GM12878 (cell line): ENCODE data around the gene USP12. TPM values are rescaled to one million over a fixed set of nuclear protein-coding genes. Genes with fewer than 3 reads are reported as not detected.

Experiments
- ATAC-seq: fragments of 200-7000 bp; cut with Tn5 transposase; 3 replicates; pipeline ENCODE4 v1.9.1; 2020; ENCODE audit warnings: mild to moderate bottlenecking, moderate library complexity
- BruUV-seq: library from RNA; stranded (reverse); fragments of 400-500 nt; replicated peaks from 2 replicates; lab custom pipeline; 2021; lab: Mats Ljungman, UMichigan
- CTCF ChIA-PET: fragments of 300-600 bp; sonication (Branson Sonifier 250); formaldehyde crosslinking; extraction: SDS; loops from one replicate; lab custom pipeline; 2021; ENCODE audit warnings: inconsistent platforms; lab: Yijun Ruan, JAX
- POLR2A ChIA-PET: fragments of 350-600 bp; formaldehyde crosslinking; extraction: SDS; loops from one replicate; lab custom pipeline; 2021; ENCODE audit warnings: inconsistent platforms; lab: Charles Lee
- RAD21 ChIA-PET: fragments of 300-600 bp; sonication (Branson Sonifier 250); formaldehyde crosslinking; loops from one replicate; lab custom pipeline; 2023; ENCODE audit warnings: antibody characterized with exemption; ENCODE audit not compliant: unreplicated experiment; lab: Charles Lee
- SMC1A ChIA-PET: fragments of 300-600 bp; sonication (Branson Sonifier 250); formaldehyde crosslinking; loops from one replicate; lab custom pipeline; 2023; ENCODE audit not compliant: unreplicated experiment, uncharacterized antibody; lab: Charles Lee
- DNase-seq: peaks from one replicate; pipeline ENCODE4 v3.0.0-alpha.2; 2011; ENCODE audit warnings: low read depth, low spot score
- FAIRE-seq: peaks from 3 replicates; lab custom pipeline; 2011; peaks lifted over from hg19 to GRCh38; lab: Jason Lieb, UNC
- H2AFZ ChIP-seq: 2 replicates; pipeline ENCODE4 v1.6.0; 2011; ENCODE audit warnings: low read depth, low read length, control low read depth; ENCODE audit not compliant: control insufficient read depth
- H3K27ac ChIP-seq: 2 replicates; pipeline ENCODE4 v1.5.1; 2011; ENCODE audit warnings: control low read depth; ENCODE audit not compliant: control insufficient read depth, insufficient read depth
- H3K27me3 ChIP-seq, 2 experiments: replicated peaks in 1 of 2; 2 replicates each; pipeline versions ENCODE4 v1.6.0 to v1.6.1; 2011; ENCODE audit warnings: low read length in 1 of 2; ENCODE audit not compliant: control insufficient read depth in 2 of 2, insufficient read depth in 2 of 2
- H3K36me3 ChIP-seq, 2 experiments: 2 replicates each; pipeline ENCODE4 v1.5.1; 2011; ENCODE audit warnings: low read length in 1 of 2; ENCODE audit not compliant: control insufficient read depth in 2 of 2, insufficient read depth in 2 of 2
- H3K4me1 ChIP-seq: 2 replicates; pipeline ENCODE4 v1.6.1; 2011; ENCODE audit warnings: mild to moderate bottlenecking, low read length, moderate library complexity, mixed read lengths; ENCODE audit not compliant: control insufficient read depth, insufficient read depth
- H3K4me2 ChIP-seq: 2 replicates; pipeline ENCODE4 v1.6.0; 2011; ENCODE audit warnings: control low read depth; ENCODE audit not compliant: control insufficient read depth, insufficient read depth
- H3K4me3 ChIP-seq: fragments of 200-600 bp; sonication (generic); 2 replicates; pipeline ENCODE4 v1.5.1; 2016
- H3K79me2 ChIP-seq: 2 replicates; pipeline ENCODE4 v1.6.0; 2011; ENCODE audit warnings: low read length; ENCODE audit not compliant: control insufficient read depth, insufficient read depth
- H3K9ac ChIP-seq: 2 replicates; pipeline ENCODE4 v1.8.0; 2011; ENCODE audit warnings: low read length, control low read depth, mixed read lengths; ENCODE audit not compliant: control insufficient read depth, insufficient read depth
- H3K9me3 ChIP-seq: replicated peaks from 3 replicates; pipeline ENCODE4 v1.5.1; 2011; ENCODE audit warnings: mild to moderate bottlenecking, low read length; ENCODE audit not compliant: control insufficient read depth, insufficient read depth
- H4K20me1 ChIP-seq: 2 replicates; pipeline ENCODE4 v1.6.0; 2011; ENCODE audit not compliant: control insufficient read depth, insufficient read depth
- CHD1 ChIP-seq: IDR thresholded peaks from 2 replicates; pipeline ENCODE4 v1.6.1; 2012; ENCODE audit warnings: low read depth, low read length, improper control_type of control experiment
- KAT2A ChIP-seq: conservative IDR thresholded peaks from 2 replicates; pipeline ENCODE4 v1.6.1; 2011; ENCODE audit warnings: low read depth, low read length; ENCODE audit not compliant: control insufficient read depth
- KLF5 ChIP-seq: fragments of 450-650 bp; IDR thresholded peaks from 2 replicates; pipeline ENCODE4 v1.6.1; 2014; ENCODE audit warnings: mild to moderate bottlenecking; ENCODE audit not compliant: partially characterized antibody
- NFXL1 ChIP-seq: fragments of 450-650 bp; IDR thresholded peaks from 2 replicates; pipeline ENCODE4 v1.6.1; 2017; ENCODE audit warnings: antibody characterized with exemption, mild to moderate bottlenecking, borderline replicate concordance
- TCF3 ChIP-seq: IDR thresholded peaks from 2 replicates; pipeline ENCODE4 v1.6.1; 2012; ENCODE audit warnings: low read depth, mild to moderate bottlenecking, low read length, borderline replicate concordance; ENCODE audit not compliant: insufficient read depth
- WGBS: methylation state at CpG from one replicate; pipeline ENCODE4 v1.1.6; 2016; ENCODE audit warnings: low lambda C conversion rate; ENCODE audit not compliant: insufficient replicate concordance, insufficient coverage; ENCODE audit errors: missing lambda C conversion rate; 5-methylcytosine and 5-hydroxymethylcytosine counted together
- in situ Hi-C: fragments of 300-500 bp; cut with MboI; formaldehyde crosslinking; loops from 9 replicates; pipeline ENCODE4 v1.14.3; 2018; ENCODE audit warnings: mixed read lengths
- intact Hi-C: fragments of 100-400 bp; cut with micrococcal nuclease; formaldehyde crosslinking; loops from one replicate; pipeline ENCODE4 v1.14.2; 2022; ENCODE audit not compliant: unreplicated experiment
- polyA plus RNA-seq, 11 experiments: library from polyadenylated mRNA; depleted of rRNA in 4 of 11; unstranded in 6 of 11; stranded (reverse) in 5 of 11; fragments of >200 nt; fragmentation: Nextera tagmentation in 4 of 11; fragmentation: Illumina TruSeq in 1 of 11; extraction: Ambion mirVana in 4 of 11; extraction: Trizol in 1 of 11; gene quantifications; 1 replicate in 1 of 11; 2 replicates in 10 of 11; pipeline versions ENCODE4 v1.2.1 to v1.2.3, GENCODE V29; 2011 to 2016; ENCODE audit warnings: inconsistent platforms in 2 of 11, missing spikeins in 2 of 11, low read depth in 1 of 11
- total RNA-seq, 4 experiments: library from RNA; depleted of rRNA in 3 of 4; stranded (reverse); fragments of >200 nt in 3 of 4; fragmentation: Illumina TruSeq in 1 of 4; extraction: Trizol in 1 of 4; gene quantifications; 2 replicates each; pipeline versions ENCODE4 v1.2.1 to v1.2.3, GENCODE V29; 2013 to 2021
- TF ChIP-seq, protein P1 (sequence below): fragments of 450-650 bp; formaldehyde crosslinking; IDR thresholded peaks from 2 replicates; pipeline ENCODE4 v1.4.0; 2022; ENCODE audit warnings: mild to moderate bottlenecking, moderate library complexity
- TF ChIP-seq, protein P2 (sequence below): IDR thresholded peaks from 2 replicates; pipeline ENCODE4 v1.6.1; 2012; ENCODE audit warnings: mild to moderate bottlenecking, low read depth, low read length

The USP12 gene
- total and polyA plus RNA-seq, 10 of the 15 experiments (the other 5 are each of a cell fraction or from before 2014, with no cell fraction given): 3.5 to 32.2 (median 24.6) TPM

DNA sequence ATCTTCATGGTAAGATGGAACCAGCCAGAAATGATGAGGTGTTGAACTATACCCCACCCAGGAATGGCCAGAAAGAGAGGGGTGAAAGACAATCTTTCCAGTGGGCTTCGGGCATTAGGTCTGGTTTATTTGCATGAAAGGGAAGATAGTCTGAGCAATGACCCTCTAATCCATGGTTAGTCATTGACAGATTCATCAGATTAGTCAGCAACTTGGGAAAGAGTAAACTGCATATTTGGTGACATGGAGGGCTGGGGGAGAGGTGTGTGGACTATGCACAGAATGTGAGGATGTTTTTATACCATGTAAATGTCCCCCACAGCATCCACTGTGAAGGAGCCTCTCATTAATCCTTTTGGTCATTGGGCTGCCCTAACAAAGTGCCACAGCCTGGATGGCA lies 30.1 kb upstream of the USP12 start (continued):
- TF ChIP-seq, protein P1, sequence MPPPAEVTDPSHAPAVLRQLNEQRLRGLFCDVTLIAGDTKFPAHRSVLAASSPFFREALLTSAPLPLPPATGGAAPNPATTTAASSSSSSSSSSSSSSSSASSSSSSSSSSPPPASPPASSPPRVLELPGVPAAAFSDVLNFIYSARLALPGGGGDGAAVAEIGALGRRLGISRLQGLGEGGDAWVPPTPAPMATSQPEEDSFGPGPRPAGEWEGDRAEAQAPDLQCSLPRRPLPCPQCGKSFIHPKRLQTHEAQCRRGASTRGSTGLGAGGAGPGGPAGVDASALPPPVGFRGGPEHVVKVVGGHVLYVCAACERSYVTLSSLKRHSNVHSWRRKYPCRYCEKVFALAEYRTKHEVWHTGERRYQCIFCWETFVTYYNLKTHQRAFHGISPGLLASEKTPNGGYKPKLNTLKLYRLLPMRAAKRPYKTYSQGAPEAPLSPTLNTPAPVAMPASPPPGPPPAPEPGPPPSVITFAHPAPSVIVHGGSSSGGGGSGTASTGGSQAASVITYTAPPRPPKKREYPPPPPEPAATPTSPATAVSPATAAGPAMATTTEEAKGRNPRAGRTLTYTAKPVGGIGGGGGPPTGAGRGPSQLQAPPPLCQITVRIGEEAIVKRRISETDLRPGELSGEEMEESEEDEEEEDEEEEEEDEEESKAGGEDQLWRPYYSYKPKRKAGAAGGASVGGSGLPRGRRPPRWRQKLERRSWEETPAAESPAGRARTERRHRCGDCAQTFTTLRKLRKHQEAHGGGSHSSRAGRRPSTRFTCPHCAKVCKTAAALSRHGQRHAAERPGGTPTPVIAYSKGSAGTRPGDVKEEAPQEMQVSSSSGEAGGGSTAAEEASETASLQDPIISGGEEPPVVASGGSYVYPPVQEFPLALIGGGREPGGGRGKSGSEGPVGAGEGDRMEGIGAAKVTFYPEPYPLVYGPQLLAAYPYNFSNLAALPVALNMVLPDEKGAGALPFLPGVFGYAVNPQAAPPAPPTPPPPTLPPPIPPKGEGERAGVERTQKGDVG (CRISPR knock-in tag): no peak
- no peak for TF ChIP-seq TCF3
- TF ChIP-seq KAT2A: no peak
- TF ChIP-seq CHD1: no peak
- no peak for TF ChIP-seq KLF5
- TF ChIP-seq, all 136 proteins: peak for 0

DNA sequence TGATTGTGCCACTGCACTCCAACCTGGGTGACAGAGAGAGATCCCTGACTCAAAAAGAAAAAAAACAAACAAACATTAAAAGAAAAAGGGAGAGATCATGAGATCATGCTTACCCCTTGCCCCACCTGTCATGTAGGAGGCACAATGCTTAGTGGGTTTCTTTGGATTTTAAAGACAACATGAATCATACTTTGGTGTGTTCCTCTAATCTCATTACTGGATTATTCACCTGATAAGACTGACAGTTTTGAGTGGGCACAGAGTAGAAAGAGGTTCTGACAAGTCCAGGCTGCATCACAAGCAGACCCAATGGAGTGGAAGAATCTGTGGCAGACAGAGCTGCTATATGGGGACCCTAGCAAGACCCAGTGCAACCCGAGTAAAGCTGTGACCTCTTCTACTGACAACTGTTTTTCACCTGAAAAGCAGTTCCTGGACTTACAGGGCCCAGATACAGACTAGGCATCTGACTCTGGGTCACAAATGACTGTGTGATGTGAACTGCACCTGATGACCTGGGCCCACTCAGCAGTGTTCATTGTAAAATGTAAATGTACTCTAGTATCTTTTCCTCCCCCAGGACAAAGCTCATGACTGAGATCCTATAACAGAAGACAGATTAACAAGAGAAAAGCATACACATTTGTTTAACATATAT lies 28.9 kb upstream of the USP12 start:
- DNase-seq (no peak), FAIRE-seq (no peak), ATAC-seq (no peak)
- 0% methylated on average over 1 of the region's 1 CpG for WGBS
- Histone ChIP-seq H3K9me3 (no peaks in the 10 kb centered on the region), H3K79me2 (no peaks in the 10 kb centered on the region), H2AFZ (no peak overlapping the region), H3K36me3 (no peaks in the 10 kb centered on the region), H3K27me3 (no peaks in the 10 kb centered on the region), H3K9ac (no peak overlapping the region), H3K27ac (no peak overlapping the region), H4K20me1 (no peaks in the 10 kb centered on the region), H3K4me3 (no peak overlapping the region), H3K4me2 (no peak overlapping the region), H3K4me1 (no peaks in the 10 kb centered on the region)
- intact Hi-C loops (no loop called here), in situ Hi-C loops (no loop called here)
- RAD21 ChIA-PET: interaction anchor here (0.9 kb wide), 1 partner anchor 21 kb away, joined by 3 read pairs; no protein-coding TSS in a partner anchor
- BruUV-seq: no TSS peak
- CTCF ChIA-PET: interaction anchor here (1.0 to 1.3 kb wide), 3 partner anchors 73 to 184 kb away, joined by 3 read pairs; no protein-coding TSS in a partner anchor
- no peak for TF ChIP-seq NFXL1
- TF ChIP-seq, protein P2, sequence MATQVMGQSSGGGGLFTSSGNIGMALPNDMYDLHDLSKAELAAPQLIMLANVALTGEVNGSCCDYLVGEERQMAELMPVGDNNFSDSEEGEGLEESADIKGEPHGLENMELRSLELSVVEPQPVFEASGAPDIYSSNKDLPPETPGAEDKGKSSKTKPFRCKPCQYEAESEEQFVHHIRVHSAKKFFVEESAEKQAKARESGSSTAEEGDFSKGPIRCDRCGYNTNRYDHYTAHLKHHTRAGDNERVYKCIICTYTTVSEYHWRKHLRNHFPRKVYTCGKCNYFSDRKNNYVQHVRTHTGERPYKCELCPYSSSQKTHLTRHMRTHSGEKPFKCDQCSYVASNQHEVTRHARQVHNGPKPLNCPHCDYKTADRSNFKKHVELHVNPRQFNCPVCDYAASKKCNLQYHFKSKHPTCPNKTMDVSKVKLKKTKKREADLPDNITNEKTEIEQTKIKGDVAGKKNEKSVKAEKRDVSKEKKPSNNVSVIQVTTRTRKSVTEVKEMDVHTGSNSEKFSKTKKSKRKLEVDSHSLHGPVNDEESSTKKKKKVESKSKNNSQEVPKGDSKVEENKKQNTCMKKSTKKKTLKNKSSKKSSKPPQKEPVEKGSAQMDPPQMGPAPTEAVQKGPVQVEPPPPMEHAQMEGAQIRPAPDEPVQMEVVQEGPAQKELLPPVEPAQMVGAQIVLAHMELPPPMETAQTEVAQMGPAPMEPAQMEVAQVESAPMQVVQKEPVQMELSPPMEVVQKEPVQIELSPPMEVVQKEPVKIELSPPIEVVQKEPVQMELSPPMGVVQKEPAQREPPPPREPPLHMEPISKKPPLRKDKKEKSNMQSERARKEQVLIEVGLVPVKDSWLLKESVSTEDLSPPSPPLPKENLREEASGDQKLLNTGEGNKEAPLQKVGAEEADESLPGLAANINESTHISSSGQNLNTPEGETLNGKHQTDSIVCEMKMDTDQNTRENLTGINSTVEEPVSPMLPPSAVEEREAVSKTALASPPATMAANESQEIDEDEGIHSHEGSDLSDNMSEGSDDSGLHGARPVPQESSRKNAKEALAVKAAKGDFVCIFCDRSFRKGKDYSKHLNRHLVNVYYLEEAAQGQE: no peak
- SMC1A ChIA-PET: interaction anchor here (1.5 kb wide), 1 partner anchor 215 kb away, joined by 3 read pairs; no protein-coding TSS in a partner anchor
- POLR2A ChIA-PET: interaction anchor here (0.6 kb wide), 1 partner anchor 22 kb away, joined by 3 read pairs; no protein-coding TSS in a partner anchor
